H9 (cell line): Measurements from ENCODE around the gene HLA-DOB. TPM values are rescaled to one million over a fixed set of nuclear protein-coding genes. Genes with fewer than 3 reads are reported as not detected.

Source experiments
- DNase-seq: peaks from one replicate; pipeline ENCODE4 v3.0.0-alpha.2; 2017
- H2AFZ ChIP-seq: one replicate; pipeline ENCODE4 v1.6.1; 2013; ENCODE audit warnings: mild to moderate bottlenecking, low read length, control low read depth, moderate library complexity
- H2AK5ac ChIP-seq: 2 replicates; pipeline ENCODE4 v1.6.1; 2013; ENCODE audit warnings: low read length, control low read depth, mixed read lengths; ENCODE audit not compliant: insufficient read length
- H2BK120ac ChIP-seq: one replicate; pipeline ENCODE4 v1.6.1; 2013; ENCODE audit warnings: low read depth, mild to moderate bottlenecking, low read length, control low read depth, inconsistent platforms; ENCODE audit not compliant: poor library complexity, severe bottlenecking
- H2BK12ac ChIP-seq: 2 replicates; pipeline ENCODE4 v1.6.1; 2013; ENCODE audit warnings: low read length, control low read depth, mixed read lengths, low read depth; ENCODE audit not compliant: insufficient read length
- H2BK15ac ChIP-seq: 2 replicates; pipeline ENCODE4 v1.6.1; 2013; ENCODE audit warnings: low read depth, low read length, control low read depth
- H2BK20ac ChIP-seq: one replicate; pipeline ENCODE4 v1.6.1; 2013; ENCODE audit warnings: low read depth, mild to moderate bottlenecking, low read length, control low read depth, inconsistent platforms; ENCODE audit not compliant: poor library complexity, severe bottlenecking
- H2BK5ac ChIP-seq: 2 replicates; pipeline ENCODE4 v1.6.1; 2013; ENCODE audit warnings: low read length, control low read depth, mixed read lengths; ENCODE audit not compliant: insufficient read length
- H3K14ac ChIP-seq: 2 replicates; pipeline ENCODE4 v1.6.1; 2013; ENCODE audit warnings: low read length, control low read depth; ENCODE audit not compliant: insufficient read depth
- H3K18ac ChIP-seq: 2 replicates; pipeline ENCODE4 v1.6.1; 2013; ENCODE audit warnings: low read depth, mild to moderate bottlenecking, mixed read lengths, low read length, control low read depth; ENCODE audit not compliant: insufficient read length
- H3K23ac ChIP-seq: 2 replicates; pipeline ENCODE4 v1.6.1; 2013; ENCODE audit warnings: low read length, control low read depth, mixed read lengths, low read depth; ENCODE audit not compliant: insufficient read length
- H3K23me2 ChIP-seq: 2 replicates; pipeline ENCODE4 v1.6.1; 2013; ENCODE audit warnings: low read depth, mild to moderate bottlenecking, mixed read lengths, low read length, control low read depth; ENCODE audit not compliant: insufficient read length, poor library complexity, severe bottlenecking
- H3K27ac ChIP-seq: 2 replicates; pipeline ENCODE4 v1.5.1; 2013; ENCODE audit warnings: low read length, control low read depth, mixed read lengths, low read depth; ENCODE audit not compliant: insufficient read length
- H3K27me3 ChIP-seq: 2 replicates; pipeline ENCODE4 v1.6.1; 2013; ENCODE audit warnings: low read length, control low read depth, inconsistent platforms; ENCODE audit not compliant: insufficient read depth
- H3K4ac ChIP-seq: 2 replicates; pipeline ENCODE4 v1.6.1; 2013; ENCODE audit warnings: low read depth, mild to moderate bottlenecking, control low read depth, inconsistent platforms, low read length, moderate library complexity
- H3K4me1 ChIP-seq: 2 replicates; pipeline ENCODE4 v1.6.1; 2013; ENCODE audit warnings: low read length, control low read depth, inconsistent platforms; ENCODE audit not compliant: insufficient read depth
- H3K4me2 ChIP-seq: 2 replicates; pipeline ENCODE4 v1.6.1; 2013; ENCODE audit warnings: low read length, control low read depth, mixed read lengths; ENCODE audit not compliant: insufficient read length, insufficient read depth
- H3K56ac ChIP-seq: 2 replicates; pipeline ENCODE4 v1.6.1; 2013; ENCODE audit warnings: low read depth, mild to moderate bottlenecking, mixed read lengths, low read length, control low read depth; ENCODE audit not compliant: insufficient read length
- H3K79me1 ChIP-seq: 2 replicates; pipeline ENCODE4 v1.6.1; 2013; ENCODE audit warnings: low read depth, mild to moderate bottlenecking, moderate library complexity, low read length, control low read depth, inconsistent platforms; ENCODE audit not compliant: insufficient read depth, poor library complexity, severe bottlenecking
- H3K79me2 ChIP-seq: 2 replicates; pipeline ENCODE4 v1.6.1; 2013; ENCODE audit warnings: low read length, control low read depth, inconsistent platforms; ENCODE audit not compliant: insufficient read depth
- H3K9ac ChIP-seq: 2 replicates; pipeline ENCODE4 v1.6.1; 2013; ENCODE audit warnings: low read length, control low read depth, mixed read lengths; ENCODE audit not compliant: insufficient read length; ENCODE audit errors: extremely low read depth
- H3K9me3 ChIP-seq: one replicate; pipeline ENCODE4 v1.6.1; 2013; ENCODE audit warnings: low read depth, low read length, inconsistent platforms; ENCODE audit not compliant: control insufficient read depth
- H3T11ph ChIP-seq: one replicate; pipeline ENCODE4 v1.6.1; 2013; ENCODE audit warnings: mild to moderate bottlenecking, low read length, control low read depth, inconsistent platforms
- H4K20me1 ChIP-seq: one replicate; pipeline ENCODE4 v1.6.1; 2013; ENCODE audit not compliant: control insufficient read depth, insufficient read length, insufficient read depth
- H4K5ac ChIP-seq: 2 replicates; pipeline ENCODE4 v1.6.1; 2013; ENCODE audit warnings: low read depth, mild to moderate bottlenecking, mixed read lengths, low read length, control low read depth; ENCODE audit not compliant: insufficient read length
- H4K8ac ChIP-seq: replicated peaks from 2 replicates; pipeline ENCODE4 v1.6.1; 2013; ENCODE audit warnings: low read length, control low read depth, mixed read lengths, low read depth; ENCODE audit not compliant: insufficient read length
- H4K91ac ChIP-seq: 2 replicates; pipeline ENCODE4 v1.6.1; 2013; ENCODE audit warnings: low read depth, mild to moderate bottlenecking, moderate library complexity, mixed read lengths, low read length, control low read depth; ENCODE audit not compliant: insufficient read length
- H3K27ac Mint-ChIP-seq, 3 experiments: 2 replicates in 2 of 3; 3 replicates in 1 of 3; pipeline ENCODE4 v1.8.0; 2020 to 2021; ENCODE audit warnings: mixed read lengths in 3 of 3, mild to moderate bottlenecking in 1 of 3, moderate library complexity in 1 of 3
- H3K27me3 Mint-ChIP-seq: 2 replicates; pipeline ENCODE4 v1.8.0; 2021; ENCODE audit warnings: low read depth, mild to moderate bottlenecking, moderate library complexity, mixed read lengths
- H3K36me3 Mint-ChIP-seq, 3 experiments: 2 replicates in 2 of 3; 3 replicates in 1 of 3; pipeline ENCODE4 v1.8.0; 2020 to 2021; ENCODE audit warnings: low read depth in 3 of 3, mixed read lengths in 3 of 3; ENCODE audit not compliant: insufficient read depth in 1 of 3
- H3K4me1 Mint-ChIP-seq, 2 experiments: 2 replicates each; pipeline ENCODE4 v1.8.0; 2020; ENCODE audit warnings: mixed read lengths in 2 of 2
- H3K4me3 Mint-ChIP-seq, 2 experiments: 2 replicates in 1 of 2; 3 replicates in 1 of 2; pipeline ENCODE4 v1.8.0; 2020 to 2021; ENCODE audit warnings: mild to moderate bottlenecking in 2 of 2, mixed read lengths in 2 of 2, moderate library complexity in 1 of 2
- H3K9me3 Mint-ChIP-seq, 2 experiments: 2 replicates in 1 of 2; 3 replicates in 1 of 2; pipeline ENCODE4 v1.8.0; 2020; ENCODE audit warnings: mild to moderate bottlenecking in 2 of 2, mixed read lengths in 2 of 2, moderate library complexity in 1 of 2
- CTCF ChIP-seq: fragments of 200-600 bp; sonication (generic); conservative IDR thresholded peaks from 3 replicates; pipeline ENCODE4 v1.8.0; 2021; ENCODE audit warnings: antibody characterized with exemption, mild to moderate bottlenecking
- WGBS: extraction: QIAGEN DNeasy Blood & Tissue Kit; methylation state at CpG from one replicate; pipeline ENCODE4 v1.1.7; 2013; ENCODE audit warnings: missing lambda C conversion rate, low lambda C conversion rate, mixed read lengths; ENCODE audit not compliant: insufficient read length; ENCODE audit errors: extremely low coverage; 5-methylcytosine and 5-hydroxymethylcytosine counted together
- total RNA-seq: library from RNA; stranded (reverse); gene quantifications from 2 replicates; pipeline ENCODE4 v1.2.1, GENCODE V29; 2021

The HLA-DOB gene
- total RNA-seq, 1 experiment from 2014 or later = 0.20 TPM

GRCh38 chr6:32853541-32854375, 37.0 kb upstream of the HLA-DOB start, which contains the start of the genes PSMB9 and TAP1:
Gene PSMB9, plus strand, starts transcription at chr6:32854192. Its CDS starts 38 bp downstream, at chr6:32854230.
Gene TAP1, minus strand, starts transcription at chr6:32853704. Its CDS starts 68 bp downstream, at chr6:32853636.
- Histone ChIP-seq H2AK5ac (no peak within 1 kb of the TSS), H3K18ac (peak within 1 kb of the TSS; percentile 72), H3T11ph (no peak within 1 kb of the TSS), H4K20me1 (no peaks in the 10 kb centered on the region), H3K4me1 (no peaks in the 10 kb centered on the region; the same call in 1 of the 2 replicates), H3K27me3 (peaks cover 6% of the 10 kb centered on the region; the same call in 1 of the 2 replicates), H3K27ac (no peak within 1 kb of the TSS), H4K91ac (no peak within 1 kb of the TSS), H3K4ac (no peak within 1 kb of the TSS), H3K4me2 (peak within 1 kb of the TSS; percentile 96), H2BK12ac (no peak within 1 kb of the TSS), H2BK20ac (no peak within 1 kb of the TSS), H2BK120ac (no peak within 1 kb of the TSS), H3K79me1 (no peaks in the 10 kb centered on the region), H3K23me2 (peaks cover 16% of the 10 kb centered on the region), H3K56ac (no peak within 1 kb of the TSS), H2BK5ac (no peak within 1 kb of the TSS), H2AFZ (peak within 1 kb of the TSS; percentile 51), H3K9me3 (no peaks in the 10 kb centered on the region), H3K14ac (peak within 1 kb of the TSS; percentile 85), H4K8ac (no peak within 1 kb of the TSS), H3K23ac (no peak within 1 kb of the TSS), H4K5ac (no peak within 1 kb of the TSS), H3K9ac (no peak within 1 kb of the TSS), H3K79me2 (no peaks in the 10 kb centered on the region), H2BK15ac (no peak within 1 kb of the TSS)
- Mint-ChIP-seq H3K36me3 (peaks cover 0 to 12% (median 5%) of the 10 kb centered on the region in 3 experiments; a peak in 5 of 7 replicates), H3K9me3 (no peaks in the 10 kb centered on the region), H3K27ac (peak within 1 kb of the TSS in 2 of 3 experiments; percentile 87 to 92; a peak in 5 of 7 replicates), H3K4me1 (peaks cover 14 to 21% of the 10 kb centered on the region in 2 experiments), H3K27me3 (peaks cover 73% of the 10 kb centered on the region), H3K4me3 (peak within 1 kb of the TSS; percentile 89 to 92)
- WGBS = no CpG with 5 or more reads among the region's 68 CpGs
- peak; percentile 95 for DNase-seq
- peak; percentile 71 for TF ChIP-seq CTCF
